ENCODE measurements around the gene H6PD.

- no peak for TF ChIP-seq CTCF (IDR thresholded peaks at IDR 0.05; ENCODE audit: low read depth, low read length)
- no peak for TF ChIP-seq EZH2phosphoT487 (IDR thresholded peaks at IDR 0.05; ENCODE audit: low read depth)
Observed at GRCh38 chr1:9319789-9320519, 85.4 kb downstream of the H6PD start.
